Limb (tissue), 2 donors: ENCODE results near the gene ANKRD35.
"Not testable (repeated sequence)": the region's sequence is repeated elsewhere in the genome, so short reads cannot be mapped to it uniquely, and the experiment has no call there.

Source experiments
- DNase-seq, 2 donors: peaks; one replicate each; pipeline ENCODE4 v3.0.0-alpha.2; 2016; ENCODE audit errors: extremely low spot score in 2 of 2

Gene ANKRD35, protein sequence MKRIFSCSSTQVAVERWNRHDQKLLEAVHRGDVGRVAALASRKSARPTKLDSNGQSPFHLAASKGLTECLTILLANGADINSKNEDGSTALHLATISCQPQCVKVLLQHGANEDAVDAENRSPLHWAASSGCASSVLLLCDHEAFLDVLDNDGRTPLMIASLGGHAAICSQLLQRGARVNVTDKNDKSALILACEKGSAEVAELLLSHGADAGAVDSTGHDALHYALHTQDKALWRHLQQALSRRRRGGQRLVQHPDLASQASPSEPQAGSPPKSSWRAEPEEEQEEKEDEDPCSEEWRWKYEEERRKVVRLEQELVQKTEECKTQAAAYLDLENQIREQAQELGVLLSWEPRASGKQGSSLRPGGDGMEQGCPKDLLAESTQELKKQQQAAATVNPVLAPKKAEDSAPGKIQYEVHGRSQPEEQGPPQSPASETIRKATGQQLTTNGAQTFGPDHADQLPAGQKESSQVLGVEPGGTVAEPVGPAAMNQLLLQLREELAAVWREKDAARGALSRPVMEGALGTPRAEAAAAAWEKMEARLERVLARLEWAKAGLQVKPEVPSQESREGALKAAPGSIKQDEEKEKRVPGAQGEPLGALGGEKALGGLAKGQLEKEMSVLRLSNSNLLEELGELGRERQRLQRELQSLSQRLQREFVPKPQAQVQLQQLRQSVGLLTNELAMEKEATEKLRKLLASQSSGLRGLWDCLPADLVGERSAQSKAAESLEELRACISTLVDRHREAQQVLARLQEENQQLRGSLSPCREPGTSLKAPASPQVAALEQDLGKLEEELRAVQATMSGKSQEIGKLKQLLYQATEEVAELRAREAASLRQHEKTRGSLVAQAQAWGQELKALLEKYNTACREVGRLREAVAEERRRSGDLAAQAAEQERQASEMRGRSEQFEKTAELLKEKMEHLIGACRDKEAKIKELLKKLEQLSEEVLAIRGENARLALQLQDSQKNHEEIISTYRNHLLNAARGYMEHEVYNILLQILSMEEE

DNA sequence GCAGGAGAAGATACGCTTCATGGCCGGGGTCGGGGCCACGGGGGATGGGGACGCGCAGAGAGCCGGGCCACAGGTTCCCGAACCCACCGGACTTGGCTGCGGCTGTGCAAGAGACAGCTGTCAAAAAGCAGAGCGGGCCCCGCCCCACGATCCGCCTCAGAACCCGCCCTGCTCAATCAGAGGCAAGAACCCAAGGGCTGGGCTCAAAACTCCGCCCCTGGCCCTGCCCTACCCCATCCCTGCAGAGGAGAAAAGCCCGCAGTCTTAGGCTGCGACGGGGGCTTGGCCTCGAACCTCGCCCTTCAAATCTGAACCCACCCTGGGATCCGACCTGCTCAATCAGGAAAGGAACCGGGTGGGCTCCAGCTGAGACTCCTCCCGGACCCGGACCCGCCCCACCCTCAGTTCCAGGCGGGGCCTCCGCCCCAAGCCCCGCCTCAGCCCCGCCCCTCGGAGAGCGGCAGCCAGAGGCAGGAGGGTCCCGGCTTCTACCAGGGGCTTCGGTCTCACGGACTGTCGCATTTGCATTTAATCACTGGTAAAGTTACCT lies at the start of gene ANKRD35:
Gene ANKRD35, minus strand, starts transcription at position 129 of the 550 bp plus-strand sequence. Its CDS starts 108 bp downstream, at position 21.
- DNase-seq: peak; percentile 82 to 84

DNA sequence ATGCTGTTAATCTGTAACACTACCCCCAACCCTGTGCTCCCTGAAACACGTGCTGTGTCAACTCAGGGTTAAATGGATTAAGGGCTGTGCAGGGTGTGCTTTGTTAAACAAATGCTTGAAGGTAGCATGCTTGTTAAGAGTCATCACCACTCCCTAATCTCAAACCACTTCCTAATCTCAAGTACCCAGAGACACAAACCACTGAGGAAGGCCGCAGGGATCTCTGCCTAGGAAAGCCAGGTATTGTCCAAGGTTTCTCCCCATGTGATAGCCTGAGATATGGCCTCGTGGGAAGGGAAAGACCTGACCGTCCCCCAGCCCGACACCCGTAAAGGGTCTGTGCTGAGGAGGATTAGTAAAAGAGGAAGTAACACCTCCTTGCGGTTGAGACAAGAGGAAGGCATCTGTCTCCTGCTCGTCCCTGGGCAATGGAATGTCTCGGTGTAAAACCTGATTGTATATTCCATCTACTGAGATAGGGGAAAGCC lies 46.9 kb upstream of the ANKRD35 start:
- DNase-seq: not testable (repeated sequence)

DNA sequence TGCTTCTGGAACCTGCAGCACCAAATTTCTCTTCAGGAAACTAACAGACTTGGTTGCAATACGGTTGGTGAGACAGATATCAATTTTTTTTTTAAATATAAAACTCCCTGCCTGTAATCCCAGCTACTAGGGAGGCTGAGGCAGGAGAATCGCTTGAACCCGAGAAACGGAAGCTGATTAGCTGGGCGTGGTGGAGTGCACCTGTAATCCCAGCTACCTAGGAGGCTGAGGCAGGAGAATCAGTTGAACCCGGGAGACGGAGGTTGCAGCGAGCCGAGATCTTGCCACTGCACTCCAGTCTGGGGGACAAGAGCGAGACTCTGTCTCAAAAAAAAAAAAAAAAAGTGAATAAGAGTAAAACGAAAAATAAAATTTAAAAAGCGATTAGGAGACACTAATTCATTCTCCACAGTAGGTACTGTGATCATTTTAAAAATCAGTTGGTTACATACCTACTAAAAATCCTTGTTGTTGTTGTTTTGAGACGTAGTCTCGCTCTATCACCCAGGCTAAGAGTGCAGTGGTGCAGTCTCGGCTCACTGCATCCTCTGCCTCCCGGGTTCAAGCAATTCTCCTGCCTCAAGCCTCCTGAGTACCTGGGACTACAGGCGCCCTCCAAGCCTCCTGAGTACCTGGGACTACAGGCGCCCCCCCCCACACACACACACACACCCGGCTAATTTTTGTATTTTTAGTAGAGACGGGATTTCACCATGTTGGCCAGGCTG lies 42.4 kb upstream of the ANKRD35 start:
- no peak for DNase-seq

DNA sequence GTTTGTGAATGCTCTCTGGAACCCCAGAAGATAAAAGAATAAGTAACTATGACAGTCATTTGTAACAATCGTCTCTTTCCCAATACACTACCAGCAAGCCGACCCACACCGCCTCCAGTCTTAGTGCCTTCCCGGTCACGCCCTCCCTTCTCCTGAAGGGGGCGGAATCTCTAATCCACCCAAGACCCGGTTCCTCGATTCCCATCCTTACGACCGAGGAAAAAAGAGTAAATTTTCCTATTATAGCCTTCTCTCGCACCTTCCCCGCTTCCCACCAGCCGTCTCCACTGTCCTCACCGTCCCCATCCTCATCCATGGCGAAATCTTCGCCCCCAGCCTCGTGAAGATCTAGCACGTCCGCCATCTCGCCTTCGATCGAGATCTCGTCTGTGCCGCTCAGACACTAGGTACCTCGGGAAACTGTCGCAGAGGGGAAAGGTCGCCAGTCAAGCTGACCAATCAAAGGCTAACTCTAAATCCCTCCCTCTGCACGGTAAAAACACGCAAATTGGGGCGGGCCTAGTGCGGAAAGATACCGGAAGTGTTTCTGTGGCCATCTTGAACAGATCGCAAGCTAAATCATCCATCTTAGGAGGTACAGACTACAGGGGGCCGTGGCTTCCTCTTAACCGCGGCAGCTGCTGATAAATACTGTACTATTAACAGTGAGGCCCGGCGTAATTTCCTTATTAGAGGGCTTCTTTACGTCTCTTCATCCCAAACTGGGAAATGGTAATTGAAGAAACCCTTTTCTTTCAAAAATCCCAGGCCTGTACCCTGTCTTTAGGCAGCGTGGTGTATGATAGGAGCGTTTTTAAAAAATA lies 41.6 kb upstream of the ANKRD35 start, which contains the start of gene RBM8A:
Gene RBM8A, minus strand, starts transcription at position 422 of the 824 bp plus-strand sequence. Its CDS starts 58 bp downstream, at position 364.
- peak; percentile 93 to 99 for DNase-seq

DNA sequence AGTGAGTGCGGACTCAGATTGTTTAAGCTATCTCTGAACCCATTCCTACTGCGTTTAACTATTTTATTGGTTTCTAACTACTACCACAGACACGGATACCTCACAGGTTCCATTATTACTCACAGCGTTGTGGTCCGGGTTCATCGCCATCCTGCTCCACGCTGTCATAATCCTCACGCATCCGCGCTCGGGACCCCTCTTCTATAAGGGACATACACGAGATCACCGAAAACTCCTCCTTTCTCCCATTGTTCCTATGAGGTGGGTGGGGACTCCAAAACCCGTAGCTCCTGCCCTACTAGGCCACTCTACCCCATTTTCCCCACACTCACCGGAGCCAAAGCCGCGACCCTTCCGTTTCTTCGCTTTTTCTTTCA lies 41.0 kb upstream of the ANKRD35 start:
- no peak for DNase-seq

DNA sequence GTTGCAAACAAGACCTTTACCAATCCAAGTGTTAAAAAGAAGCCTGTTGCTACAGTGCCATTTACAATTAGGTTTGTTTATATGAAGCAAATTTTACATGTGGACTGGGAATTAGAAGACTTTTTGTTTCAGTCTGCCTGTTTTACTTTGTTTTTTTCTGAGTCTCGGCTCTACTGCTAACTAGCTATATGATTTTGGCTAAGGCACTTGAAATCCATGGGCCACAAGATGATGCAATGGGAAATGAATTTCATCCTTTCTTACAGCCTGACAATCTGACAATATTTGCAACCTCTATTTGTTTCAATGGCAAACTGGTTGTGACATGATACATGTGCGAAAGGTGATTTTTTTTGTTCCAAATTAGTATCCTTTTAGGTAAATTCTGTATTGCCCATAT lies 36.6 kb upstream of the ANKRD35 start:
- no peak for DNase-seq

DNA sequence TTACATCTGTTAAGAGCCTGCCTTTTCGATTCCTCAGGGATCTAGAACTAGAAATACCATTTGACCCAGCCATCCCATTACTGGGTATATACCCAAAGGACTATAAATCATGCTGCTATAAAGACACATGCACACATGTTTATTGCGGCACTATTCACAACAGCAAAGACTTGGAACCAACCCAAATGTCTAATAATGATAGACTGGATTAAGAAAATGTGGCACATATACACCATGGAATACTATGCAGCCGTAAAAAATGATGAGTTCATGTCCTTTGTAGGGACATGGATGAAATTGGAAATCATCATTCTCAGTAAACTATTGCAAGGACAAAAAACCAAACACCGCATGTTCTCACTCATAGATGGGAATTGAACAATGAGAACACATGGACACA lies 34.6 kb upstream of the ANKRD35 start:
- DNase-seq: not testable (repeated sequence)

DNA sequence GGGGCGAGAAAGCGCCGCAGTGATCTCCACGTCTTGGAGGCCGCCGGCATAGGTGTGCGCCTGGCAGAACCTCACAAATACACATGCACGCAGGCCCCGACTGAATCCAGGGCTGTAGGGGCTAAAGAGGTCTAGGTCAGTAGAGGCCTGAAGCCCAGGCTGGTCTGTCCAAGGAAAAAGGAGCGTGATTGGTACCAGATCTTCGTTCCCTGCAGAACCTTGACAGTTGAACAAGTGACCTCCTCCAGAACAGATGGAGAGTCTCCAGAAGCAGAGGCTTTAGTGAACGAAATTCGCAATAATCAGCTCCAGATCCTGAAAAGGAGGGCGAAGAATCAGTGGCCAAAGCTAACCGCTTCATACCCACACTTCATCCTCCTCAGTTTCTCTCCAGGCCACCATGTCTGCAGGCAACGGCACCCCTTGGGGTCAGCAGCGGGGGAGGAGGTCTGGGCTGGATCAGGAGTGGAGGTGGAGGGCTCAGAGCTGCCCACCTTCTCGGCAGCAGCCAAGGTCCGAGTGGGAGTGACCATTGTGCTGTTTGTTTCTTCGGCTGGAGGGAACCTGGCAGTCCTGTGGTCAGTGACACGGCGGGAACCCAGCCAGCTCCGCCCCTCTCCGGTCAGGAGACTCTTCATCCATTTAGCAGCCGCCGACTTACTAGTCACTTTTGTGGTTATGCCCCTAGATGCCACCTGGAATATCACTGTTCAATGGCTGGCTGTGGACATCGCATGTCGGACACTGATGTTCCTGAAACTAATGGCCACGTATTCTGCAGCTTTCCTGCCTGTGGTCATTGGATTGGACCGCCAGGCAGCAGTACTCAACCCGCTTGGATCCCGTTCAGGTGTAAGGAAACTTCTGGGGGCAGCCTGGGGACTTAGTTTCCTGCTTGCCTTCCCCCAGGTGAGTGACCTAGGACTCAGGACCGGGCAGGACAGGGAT lies 33.6 kb upstream of the ANKRD35 start:
- DNase-seq: peak in 1 of 2 donors; percentile 48

DNA sequence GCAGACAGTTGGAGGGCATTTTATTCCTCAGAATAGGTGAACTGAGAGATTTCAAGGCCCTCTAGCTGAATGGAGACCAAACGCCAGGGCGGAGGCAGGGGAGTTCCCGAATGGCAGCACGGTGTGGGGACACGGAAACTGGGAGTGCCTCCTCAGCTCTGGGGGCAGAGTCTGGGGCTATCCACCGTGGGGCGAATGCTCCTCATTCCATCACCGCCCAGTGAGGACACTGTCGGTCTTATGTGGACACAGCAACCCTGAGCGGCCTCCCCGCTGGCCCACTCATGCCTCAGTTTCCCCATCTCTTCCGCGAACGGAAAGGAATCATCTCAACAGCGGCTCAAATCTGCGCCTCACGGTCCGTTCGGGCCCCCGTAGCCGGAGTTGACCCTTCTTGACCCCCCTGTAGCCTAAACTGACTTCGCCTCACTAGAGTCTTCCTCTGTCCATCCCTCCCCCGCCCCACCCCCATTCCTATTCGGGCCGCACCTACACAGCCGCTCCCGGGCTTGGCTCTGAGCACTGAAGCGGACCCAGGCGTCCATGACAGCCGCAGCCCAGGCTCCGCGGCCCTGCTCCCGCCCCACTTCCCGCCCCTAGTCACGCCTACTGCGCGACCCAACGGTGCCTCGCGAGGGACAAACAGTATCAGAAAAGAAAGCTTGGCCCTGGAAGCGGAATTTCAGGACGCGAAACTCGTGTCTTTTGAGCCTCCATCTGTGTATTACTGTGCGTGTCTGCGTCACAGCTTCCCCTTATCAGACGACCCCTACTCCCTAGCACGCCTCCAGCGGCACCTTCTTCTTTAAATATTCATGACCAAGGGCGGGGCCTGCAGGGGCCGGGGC lies 32.7 kb upstream of the ANKRD35 start, which contains the start of gene PEX11B:
Gene PEX11B, minus strand, starts transcription at position 574 of the 848 bp plus-strand sequence. Its CDS starts 29 bp downstream, at position 545.
- DNase-seq: peak; percentile 88 to 90

DNA sequence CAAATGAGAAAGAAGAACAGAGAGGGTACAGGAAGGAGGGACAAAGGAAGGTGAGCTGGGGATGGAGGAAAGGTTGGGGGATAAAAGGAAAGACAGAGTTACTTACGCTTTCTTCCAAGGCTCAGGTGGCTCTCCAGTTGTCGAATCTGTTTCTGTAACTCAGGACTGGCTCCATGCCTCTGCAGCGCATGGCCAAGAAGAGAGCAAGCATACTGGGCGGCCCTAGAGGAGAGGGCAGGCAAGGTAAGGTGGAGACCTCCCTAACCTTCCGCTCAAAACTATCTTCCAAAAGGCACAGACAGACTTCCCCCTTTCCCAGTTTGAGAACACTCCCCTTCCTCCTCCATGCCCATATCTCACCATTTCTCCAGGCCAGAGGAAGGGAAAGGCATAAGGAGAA lies 31.9 kb upstream of the ANKRD35 start:
- no peak for DNase-seq

DNA sequence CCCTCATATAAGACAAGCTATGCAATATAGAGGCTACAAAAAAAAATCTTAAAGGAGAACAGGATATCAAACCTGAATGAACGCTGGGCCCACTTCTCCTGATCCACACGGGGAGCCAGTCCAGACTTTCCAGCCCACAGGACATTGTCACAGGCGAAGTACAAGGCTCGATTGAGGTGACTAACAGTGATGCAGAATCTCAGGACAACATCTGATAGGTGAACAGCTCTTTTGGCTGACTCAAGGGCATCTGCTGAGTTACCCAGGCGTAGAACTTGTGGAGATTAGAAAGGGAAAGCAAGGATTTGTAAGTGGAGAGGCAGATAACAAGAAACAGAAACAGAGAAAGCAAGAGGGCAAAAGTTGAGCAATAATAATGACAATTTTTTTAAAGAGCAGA lies 31.1 kb upstream of the ANKRD35 start:
- no peak for DNase-seq

DNA sequence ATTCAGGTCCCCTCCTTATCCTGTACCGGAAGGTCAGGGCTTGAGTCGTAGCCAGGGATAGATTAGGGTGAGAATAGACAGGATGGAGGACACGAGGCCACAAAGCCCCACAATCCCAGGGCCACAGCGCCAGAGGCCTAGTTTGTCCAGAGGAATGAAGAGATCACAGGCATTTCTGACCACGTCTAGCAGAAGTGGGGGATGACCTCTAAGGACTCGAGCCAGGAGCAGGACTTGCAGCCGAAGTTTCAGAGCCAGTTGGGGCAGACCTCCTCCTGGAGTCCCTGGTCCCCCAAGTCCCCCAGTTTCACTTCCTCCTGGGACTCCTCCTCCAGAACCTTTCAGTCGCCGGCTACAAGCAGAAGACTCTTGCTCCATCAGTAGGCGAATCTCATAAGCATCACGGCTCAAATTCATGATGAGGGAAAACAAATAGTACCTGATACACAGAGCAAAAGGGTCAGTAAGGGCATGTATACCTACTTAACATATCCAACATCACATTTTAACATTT lies 26.5 kb upstream of the ANKRD35 start:
- no peak for DNase-seq

DNA sequence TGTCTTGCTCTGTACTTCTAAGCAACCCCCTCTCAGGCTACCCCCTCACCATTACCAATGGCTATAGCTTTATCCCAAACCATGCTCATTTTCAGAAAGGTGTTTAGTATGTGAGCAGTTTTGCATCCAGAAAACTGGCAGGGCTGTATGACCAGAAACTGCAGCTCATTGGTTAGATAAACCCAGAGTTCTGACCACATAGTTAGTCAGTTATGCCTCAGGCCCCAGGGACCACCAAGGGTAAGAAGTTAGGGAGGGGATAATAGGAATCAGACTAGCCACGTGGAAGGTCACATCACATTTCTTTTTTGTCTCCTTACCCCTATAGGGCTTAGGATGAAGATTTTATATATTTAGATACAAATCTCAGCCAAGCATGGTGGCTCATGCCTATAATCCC lies 23.0 kb upstream of the ANKRD35 start:
- no peak for DNase-seq

DNA sequence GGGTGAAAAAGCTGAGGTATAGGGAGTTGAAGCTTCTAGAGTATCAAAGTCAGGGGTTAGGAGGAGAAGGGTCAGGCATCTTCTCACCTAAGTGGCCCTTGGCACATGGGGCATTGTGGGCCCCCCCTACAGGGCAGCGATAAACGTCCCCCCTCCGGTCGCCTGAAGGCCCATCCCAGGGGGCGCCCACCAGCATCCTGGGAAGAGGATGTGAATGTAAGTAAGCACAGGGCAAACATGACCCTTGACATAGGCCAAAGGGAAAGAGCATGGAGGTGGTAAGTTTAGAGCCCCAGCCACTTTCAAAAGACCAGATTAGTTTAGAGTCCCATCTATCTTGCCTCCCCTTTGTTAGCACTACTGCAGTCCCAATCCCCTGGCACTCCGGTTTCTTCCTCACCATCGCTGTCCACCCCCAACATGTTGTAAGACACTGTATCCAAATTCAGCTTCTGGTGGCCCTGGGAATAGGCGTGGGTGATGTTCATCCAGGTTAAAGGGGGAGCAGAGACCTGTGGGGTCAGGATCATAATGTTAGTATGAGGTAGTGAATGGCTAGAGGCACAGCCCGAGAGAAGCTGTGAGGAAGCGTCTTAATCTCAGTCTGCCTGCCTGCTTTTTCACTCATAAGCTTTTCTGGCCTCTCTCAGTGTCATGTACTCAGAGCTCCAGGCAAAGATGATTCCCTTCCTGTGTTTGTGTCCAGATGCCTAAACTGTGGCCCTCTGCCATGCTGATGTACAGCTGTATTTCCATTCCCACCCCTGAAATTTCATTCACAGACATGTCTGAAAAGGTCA lies 21.5 kb upstream of the ANKRD35 start:
- no peak for DNase-seq

DNA sequence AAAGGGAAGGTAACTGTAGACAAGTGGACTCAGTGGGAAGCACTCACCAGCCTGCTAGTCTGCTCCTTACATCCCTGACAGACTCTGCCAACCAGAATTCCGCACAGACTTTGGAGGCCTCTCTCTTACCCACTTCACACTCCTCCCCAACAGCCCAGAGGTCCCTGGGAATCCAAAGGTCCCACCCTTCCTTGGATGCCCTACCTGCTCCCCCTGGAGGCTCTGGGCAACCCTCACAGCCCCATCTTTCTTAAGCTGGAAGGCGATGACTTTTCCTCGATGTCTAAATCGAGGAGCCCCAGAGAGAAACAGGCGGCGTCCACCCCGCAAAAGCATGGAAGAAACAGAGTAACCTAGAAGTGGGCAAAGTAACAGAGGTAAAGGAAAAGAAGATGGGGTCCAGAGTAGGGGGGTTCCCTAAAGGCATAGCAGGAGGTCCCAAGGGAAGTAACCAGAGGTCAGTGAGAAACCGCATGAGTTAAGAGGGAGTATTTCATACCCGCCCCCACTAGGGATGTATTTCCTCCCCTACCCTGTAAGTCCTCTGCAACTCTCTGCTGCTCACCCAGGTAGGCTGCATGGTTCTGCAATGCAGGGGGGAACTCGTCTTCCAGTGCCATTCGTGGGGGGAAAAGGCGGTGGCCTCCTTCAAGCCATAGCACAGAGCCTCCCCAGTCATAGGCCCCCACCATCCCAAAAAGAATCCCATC lies 15.8 kb upstream of the ANKRD35 start:
- DNase-seq: no peak

DNA sequence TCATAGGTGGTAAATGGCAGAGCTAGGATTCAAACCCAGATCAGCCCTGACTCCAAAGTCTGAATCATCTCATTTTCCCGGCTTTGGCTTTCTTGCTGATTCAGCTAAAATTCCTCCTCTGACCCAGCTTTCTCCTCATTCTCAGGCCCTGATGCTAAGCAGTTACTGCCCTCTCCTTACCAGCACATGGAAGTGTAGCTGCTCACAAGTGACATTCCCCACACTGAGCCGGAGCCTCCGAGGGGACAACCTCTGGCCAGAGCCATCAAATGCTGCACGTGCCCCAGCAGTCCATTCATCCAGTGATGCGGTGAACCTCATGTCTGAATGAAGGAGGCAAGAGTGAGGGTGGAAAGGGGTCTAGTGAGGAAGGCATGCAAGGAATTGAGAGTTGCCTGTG lies 13.1 kb upstream of the ANKRD35 start:
- no peak for DNase-seq
